WTC11 (cell line): ENCODE data around the gene LMF1. TPM values are rescaled to one million over a fixed set of nuclear protein-coding genes. Genes with fewer than 3 reads are reported as not detected.

Experiments
- ATAC-seq: fragments of 200-7000 bp; cut with Tn5 transposase; 2 replicates; pipeline ENCODE4 v1.10.0; 2021; ENCODE audit warnings: mild to moderate bottlenecking, moderate library complexity
- CTCF ChIA-PET: fragments of 300-600 bp; sonication (Branson Sonifier 250); formaldehyde crosslinking; loops from one replicate; lab custom pipeline; 2021; ENCODE audit warnings: antibody characterized with exemption; lab: Charles Lee
- POLR2A ChIA-PET: fragments of 350-600 bp; sonication (Branson Sonifier 250); formaldehyde crosslinking; loops from one replicate; lab custom pipeline; 2021; ENCODE audit warnings: antibody characterized with exemption; lab: Charles Lee
- DNase-seq: peaks from one replicate; pipeline ENCODE4 v3.0.0; 2021; ENCODE audit warnings: low spot score
- H3K27ac Mint-ChIP-seq: 2 replicates; pipeline ENCODE4 v1.8.0; 2021; ENCODE audit warnings: mixed read lengths
- H3K27me3 Mint-ChIP-seq: 2 replicates; pipeline ENCODE4 v1.8.0; 2021; ENCODE audit warnings: low read depth, mild to moderate bottlenecking, moderate library complexity, mixed read lengths
- H3K36me3 Mint-ChIP-seq: 2 replicates; pipeline ENCODE4 v1.8.0; 2021; ENCODE audit warnings: mixed read lengths
- H3K4me1 Mint-ChIP-seq: 2 replicates; pipeline ENCODE4 v1.8.0; 2022; ENCODE audit warnings: mixed read lengths
- H3K4me3 Mint-ChIP-seq: 2 replicates; pipeline ENCODE4 v1.8.0; 2021; ENCODE audit warnings: mild to moderate bottlenecking, moderate library complexity, mixed read lengths
- H3K9me3 Mint-ChIP-seq: 2 replicates; pipeline ENCODE4 v1.8.0; 2021; ENCODE audit warnings: mixed read lengths
- AFF4 ChIP-seq: sonication (generic); formaldehyde crosslinking; IDR thresholded peaks from 2 replicates; pipeline ENCODE4 v1.8.1; 2023; ENCODE audit warnings: mild to moderate bottlenecking, missing genetic modification reagents, borderline replicate concordance
- ARID4B ChIP-seq: sonication (generic); formaldehyde crosslinking; IDR thresholded peaks from 2 replicates; pipeline ENCODE4 v1.8.0; 2023; ENCODE audit warnings: missing genetic modification reagents, mild to moderate bottlenecking, borderline replicate concordance
- ATF1 ChIP-seq: sonication (generic); formaldehyde crosslinking; IDR thresholded peaks from 2 replicates; pipeline ENCODE4 v1.8.1; 2023; ENCODE audit warnings: mild to moderate bottlenecking, moderate library complexity, missing genetic modification reagents
- CREB1 ChIP-seq: sonication (generic); formaldehyde crosslinking; IDR thresholded peaks from 2 replicates; pipeline ENCODE4 v1.8.0; 2023; ENCODE audit warnings: mild to moderate bottlenecking, missing genetic modification reagents
- HMGA2 ChIP-seq: fragments of 250-450 bp; sonication (Bioruptor Pico); IDR thresholded peaks from 2 replicates; pipeline ENCODE4 v1.4.0; 2021; ENCODE audit warnings: mild to moderate bottlenecking, moderate library complexity
- HMGXB4 ChIP-seq: sonication (generic); formaldehyde crosslinking; IDR thresholded peaks from 2 replicates; pipeline ENCODE4 v1.8.1; 2023; ENCODE audit warnings: mild to moderate bottlenecking, moderate library complexity, missing genetic modification reagents
- JUN ChIP-seq: sonication (generic); formaldehyde crosslinking; IDR thresholded peaks from 2 replicates; pipeline ENCODE4 v1.8.0; 2023; ENCODE audit warnings: mild to moderate bottlenecking, missing genetic modification reagents
- MYBL2 ChIP-seq: sonication (generic); formaldehyde crosslinking; IDR thresholded peaks from 2 replicates; pipeline ENCODE4 v1.8.1; 2023; ENCODE audit warnings: mild to moderate bottlenecking, moderate library complexity, missing genetic modification reagents
- NFE2L1 ChIP-seq: sonication (generic); formaldehyde crosslinking; IDR thresholded peaks from 2 replicates; pipeline ENCODE4 v1.8.1; 2023; ENCODE audit warnings: missing genetic modification reagents
- NFYB ChIP-seq: sonication (generic); formaldehyde crosslinking; conservative IDR thresholded peaks from 2 replicates; pipeline ENCODE4 v1.8.0; 2022; ENCODE audit warnings: low read depth, missing genetic modification reagents
- PRRX2 ChIP-seq: fragments of 250-450 bp; sonication (Bioruptor Pico); IDR thresholded peaks from 2 replicates; pipeline ENCODE4 v1.8.0; 2021; ENCODE audit warnings: mild to moderate bottlenecking
- RELA ChIP-seq: sonication (generic); formaldehyde crosslinking; IDR thresholded peaks from 2 replicates; pipeline ENCODE4 v1.8.1; 2022; ENCODE audit warnings: missing genetic modification reagents, mild to moderate bottlenecking, borderline replicate concordance
- SMAD3 ChIP-seq: sonication (generic); formaldehyde crosslinking; IDR thresholded peaks from 2 replicates; pipeline ENCODE4 v1.8.0; 2022; ENCODE audit warnings: missing genetic modification reagents, mild to moderate bottlenecking, borderline replicate concordance
- TP53 ChIP-seq: sonication (generic); formaldehyde crosslinking; IDR thresholded peaks from 2 replicates; pipeline ENCODE4 v1.8.1; 2023; ENCODE audit warnings: mild to moderate bottlenecking, missing genetic modification reagents
- USF1 ChIP-seq: sonication (generic); formaldehyde crosslinking; IDR thresholded peaks from 2 replicates; pipeline ENCODE4 v1.8.0; 2022; ENCODE audit warnings: mild to moderate bottlenecking, missing genetic modification reagents
- USF2 ChIP-seq: sonication (generic); formaldehyde crosslinking; IDR thresholded peaks from 2 replicates; pipeline ENCODE4 v1.8.1; 2023; ENCODE audit warnings: mild to moderate bottlenecking, missing genetic modification reagents, moderate library complexity
- ZNF138 ChIP-seq: sonication (generic); formaldehyde crosslinking; conservative IDR thresholded peaks from 2 replicates; pipeline ENCODE4 v1.8.1; 2022; ENCODE audit warnings: mild to moderate bottlenecking, moderate library complexity, missing genetic modification reagents
- ZNF219 ChIP-seq: sonication (generic); formaldehyde crosslinking; IDR thresholded peaks from 2 replicates; pipeline ENCODE4 v1.8.0; 2023; ENCODE audit warnings: missing genetic modification reagents, mild to moderate bottlenecking, borderline replicate concordance
- ZNF263 ChIP-seq: sonication (generic); formaldehyde crosslinking; IDR thresholded peaks from 2 replicates; pipeline ENCODE4 v1.8.1; 2022; ENCODE audit warnings: low read depth, mild to moderate bottlenecking, moderate library complexity, missing genetic modification reagents
- ZNF281 ChIP-seq: sonication (generic); formaldehyde crosslinking; IDR thresholded peaks from 2 replicates; pipeline ENCODE4 v1.8.0; 2023; ENCODE audit warnings: mild to moderate bottlenecking, missing genetic modification reagents
- ZNF396 ChIP-seq: fragments of 250-450 bp; sonication (Bioruptor Pico); IDR thresholded peaks from 2 replicates; pipeline ENCODE4 v1.8.0; 2021; ENCODE audit warnings: mild to moderate bottlenecking, moderate library complexity, borderline replicate concordance
- total RNA-seq: library from RNA; stranded (reverse); gene quantifications from 3 replicates; pipeline ENCODE4 v1.2.3, GENCODE V29; 2021

Gene LMF1
- total RNA-seq, 1 experiment from 2014 or later = 10.5 TPM

- peaks cover 24% of the 10 kb centered on the region for H3K9me3 Mint-ChIP-seq
- TF ChIP-seq TP53 (CRISPR knock-in tag) = no peak
- no peak for TF ChIP-seq JUN (CRISPR knock-in tag)
- no peak for TF ChIP-seq ZNF396
- TF ChIP-seq ZNF138 (CRISPR knock-in tag) = no peak
- TF ChIP-seq ZNF263 (CRISPR knock-in tag) = no peak
- no peak for TF ChIP-seq AFF4
- no peak for TF ChIP-seq CREB1
- no peak for TF ChIP-seq RELA (CRISPR knock-in tag)
- no peak for TF ChIP-seq ATF1 (CRISPR knock-in tag)
- no peak for TF ChIP-seq ZNF219 (CRISPR knock-in tag)
- TF ChIP-seq HMGXB4 (CRISPR knock-in tag) = no peak
- TF ChIP-seq NFYB (CRISPR knock-in tag) = no peak
- no peak for TF ChIP-seq ZNF281 (CRISPR knock-in tag)
- no peak for TF ChIP-seq USF1 (CRISPR knock-in tag)
- no peak for TF ChIP-seq HMGA2 (CRISPR knock-in tag)
- TF ChIP-seq USF2 (CRISPR knock-in tag) = no peak
- no peak for TF ChIP-seq MYBL2 (CRISPR knock-in tag)
- TF ChIP-seq, all 79 proteins: peak for 0
- Mint-ChIP-seq H3K27me3 (peaks cover 19% of the 10 kb centered on the region), H3K4me3 (no peak overlapping the region), H3K4me1 (peaks cover 5% of the 10 kb centered on the region; the same call in 1 of the 2 replicates), H3K36me3 (peaks cover 15% of the 10 kb centered on the region), H3K27ac (no peak overlapping the region)
- ChIA-PET POLR2A (no interaction called here), CTCF (no interaction called here)
- ATAC-seq (no peak), DNase-seq (no peak)
Measured at GRCh38 chr16:991773-992172, 21.0 kb upstream of the LMF1 start.

GRCh38 chr16:991345-991744 lies 20.6 kb upstream of the LMF1 start:
- H3K9me3 Mint-ChIP-seq = peaks cover 20% of the 10 kb centered on the region
- no peak overlapping the region for H3K4me3 Mint-ChIP-seq
- POLR2A ChIA-PET = no interaction called here
- H3K4me1 Mint-ChIP-seq = peaks cover under 1% of the 10 kb centered on the region; the same call in 1 of the 2 replicates
- H3K27me3 Mint-ChIP-seq = peaks cover 19% of the 10 kb centered on the region
- DNase-seq (no peak), ATAC-seq (no peak)
- CTCF ChIA-PET = no interaction called here
- no peak overlapping the region for H3K27ac Mint-ChIP-seq
- H3K36me3 Mint-ChIP-seq = peaks cover 15% of the 10 kb centered on the region
- no peak for TF ChIP-seq SMAD3 (CRISPR knock-in tag)
- TF ChIP-seq NFE2L1 = no peak
- TF ChIP-seq ARID4B (CRISPR knock-in tag) = no peak
- no peak for TF ChIP-seq PRRX2 (CRISPR knock-in tag)
- TF ChIP-seq MYBL2 (CRISPR knock-in tag) = no peak
